ENCODE results near the gene TULP1. TPM values are rescaled to one million over a fixed set of nuclear protein-coding genes. Genes with fewer than 3 reads are reported as not detected.

TULP1 gene
- total and polyA plus RNA-seq, 4 donors = not detected

GRCh38 chr6:35494161-35494563, 18.5 kb downstream of the TULP1 start:
- TF ChIP-seq RXRA (IDR thresholded peaks at IDR 0.05) (no peak), CTCF (IDR thresholded peaks at IDR 0.05; ENCODE audit: low read depth, low read length, missing input control) (no peak), ATF3 (IDR thresholded peaks at IDR 0.05) (no peak), EGR1 (IDR thresholded peaks at IDR 0.05; ENCODE audit: low read depth in 2 of 2) (no peak), FOXA1 (IDR thresholded peaks at IDR 0.05) (no peak), YY1 (IDR thresholded peaks at IDR 0.05) (no peak), REST (IDR thresholded peaks at IDR 0.05) (no peak), HNF4A (conservative IDR thresholded peaks at IDR 0.05) (no peak), JUND (IDR thresholded peaks at IDR 0.05) (no peak)
- Histone ChIP-seq H3K9ac (ENCODE audit: low read depth in 1 of 2, low read length in 2 of 2) (no peak overlapping the region), H3K36me3 (ENCODE audit: control insufficient read depth in 4 of 4, insufficient read depth in 3 of 4, low read depth in 1 of 4, low read length in 3 of 4) (no peaks in the 10 kb centered on the region), H3K27me3 (ENCODE audit: control insufficient read depth in 4 of 4, insufficient read depth in 4 of 4, low read length in 3 of 4) (no peaks in the 10 kb centered on the region), H3K27ac (ENCODE audit: low read depth in 1 of 2, low read length in 2 of 2) (no peak overlapping the region), H3K9me3 (ENCODE audit: control insufficient read depth in 4 of 4, low read length in 3 of 4) (no peaks in the 10 kb centered on the region), H3K4me3 (ENCODE audit: low read depth in 1 of 3, low read length in 3 of 3) (no peak overlapping the region), H3K4me1 (ENCODE audit: control insufficient read depth in 4 of 4, insufficient read depth in 4 of 4, low read length in 3 of 4) (peaks cover 9 to 32% (median 17%) of the 10 kb centered on the region in 4 donors)
- WGBS = 48% methylated on average over 4 of the region's 4 CpGs
- no peak for DNase-seq (ENCODE audit: low spot score)

GRCh38 chr6:35493307-35493983, 19.3 kb downstream of the TULP1 start:
- Histone ChIP-seq H3K9ac (ENCODE audit: low read depth in 1 of 2, low read length in 2 of 2) (no peak overlapping the region), H3K27me3 (ENCODE audit: control insufficient read depth in 4 of 4, insufficient read depth in 4 of 4, low read length in 3 of 4) (no peaks in the 10 kb centered on the region), H3K4me1 (ENCODE audit: control insufficient read depth in 4 of 4, insufficient read depth in 4 of 4, low read length in 3 of 4) (peaks cover 9 to 32% (median 17%) of the 10 kb centered on the region in 4 donors)

More at GRCh38 chr6:35493307-35493983, 19.3 kb downstream of the TULP1 start:
- TF ChIP-seq YY1 (IDR thresholded peaks at IDR 0.05) = no peak
- no peak for TF ChIP-seq HNF4G (IDR thresholded peaks at IDR 0.05)
- TF ChIP-seq ZBTB33 (IDR thresholded peaks at IDR 0.05) = no peak
- TF ChIP-seq ATF3 (IDR thresholded peaks at IDR 0.05) = no peak
- no peak for TF ChIP-seq MAX (IDR thresholded peaks at IDR 0.05)
- TF ChIP-seq GABPA (IDR thresholded peaks at IDR 0.05 in 1 of 2, conservative IDR thresholded peaks at IDR 0.05 in 1 of 2) = no peak
- TF ChIP-seq HNF4A (conservative IDR thresholded peaks at IDR 0.05) = no peak
- TF ChIP-seq FOXA1 (IDR thresholded peaks at IDR 0.05) = no peak
- TF ChIP-seq JUND (IDR thresholded peaks at IDR 0.05) = no peak
- no peak for TF ChIP-seq NR2F2 (IDR thresholded peaks at IDR 0.05)
- no peak for DNase-seq (ENCODE audit: low spot score)
- Histone ChIP-seq H3K36me3 (ENCODE audit: control insufficient read depth in 4 of 4, insufficient read depth in 3 of 4, low read depth in 1 of 4, low read length in 3 of 4) (no peaks in the 10 kb centered on the region), H3K4me3 (ENCODE audit: low read depth in 1 of 3, low read length in 3 of 3) (no peak overlapping the region), H3K9me3 (ENCODE audit: control insufficient read depth in 4 of 4, low read length in 3 of 4) (no peaks in the 10 kb centered on the region), H3K27ac (ENCODE audit: low read depth in 1 of 2, low read length in 2 of 2) (no peak overlapping the region)
- WGBS = 91% methylated on average over 28 of the region's 28 CpGs
